Prostate gland (tissue), 2 donors: ENCODE data around the gene LZTR1. TPM values are rescaled to one million over a fixed set of nuclear protein-coding genes. Genes with fewer than 3 reads are reported as not detected.
"Not testable (repeated sequence)": the region's sequence is repeated elsewhere in the genome, so short reads cannot be mapped to it uniquely, and the experiment has no call there.

ENCODE experiments used
- DNase-seq: peaks from one replicate; pipeline ENCODE4 v3.0.0-alpha.2; 2019; ENCODE audit warnings: low spot score
- H3K27ac ChIP-seq, 2 donors: fragments of 200-600 bp; sonication (generic); 2 replicates each; pipeline ENCODE4 v1.5.1; 2017 to 2019
- H3K27me3 ChIP-seq: fragments of 200-600 bp; sonication (generic); replicated peaks from 2 replicates; pipeline ENCODE4 v1.5.1; 2019; ENCODE audit not compliant: insufficient read depth
- H3K36me3 ChIP-seq, 2 donors: fragments of 200-600 bp; sonication (generic); 1 replicate in 1 of 2; 2 replicates in 1 of 2; pipeline versions ENCODE4 v1.5.1 to v1.8.1; 2017 to 2019
- H3K4me1 ChIP-seq: fragments of 200-600 bp; sonication (generic); replicated peaks from 2 replicates; pipeline ENCODE4 v1.5.1; 2019
- H3K4me3 ChIP-seq, 2 donors: fragments of 200-600 bp; sonication (generic); 2 replicates each; pipeline ENCODE4 v1.5.1; 2017 to 2019
- H3K9me3 ChIP-seq: fragments of 200-600 bp; sonication (generic); 2 replicates; pipeline ENCODE4 v1.5.1; 2017
- CTCF ChIP-seq, 4 experiments: fragments of 200-600 bp in 2 of 4; fragments of 450-650 bp in 2 of 4; sonication (generic) in 2 of 4; IDR thresholded peaks; 1 replicate in 3 of 4; 2 replicates in 1 of 4; pipeline ENCODE4 v1.5.1; 2016 to 2019; ENCODE audit warnings: antibody characterized with exemption in 4 of 4, mild to moderate bottlenecking in 2 of 4, moderate library complexity in 2 of 4
- POLR2A ChIP-seq: fragments of 450-650 bp; IDR thresholded peaks from one replicate; pipeline ENCODE4 v1.6.1; 2016; ENCODE audit warnings: antibody characterized with exemption, mild to moderate bottlenecking
- POLR2AphosphoS5 ChIP-seq: sonication (generic); formaldehyde crosslinking; IDR thresholded peaks from one replicate; pipeline ENCODE4 v1.6.1; 2017; ENCODE audit warnings: antibody characterized with exemption
- WGBS: methylation state at CpG from one replicate; pipeline ENCODE4 v1.1.5; 2018; 5-methylcytosine and 5-hydroxymethylcytosine counted together
- intact Hi-C: fragments of 100-400 bp; cut with DNase I; formaldehyde crosslinking; loops from one replicate; pipeline ENCODE4 v1.14.2; 2022
- total RNA-seq, 2 donors: library from RNA; depleted of rRNA; stranded (reverse); fragments of >200 nt; gene quantifications; one replicate each; pipeline ENCODE4 v1.1.0, GENCODE V29; 2016

Gene LZTR1
- total RNA-seq = 10 to 100 TPM; 41.5 to 48.9 TPM

DNA sequence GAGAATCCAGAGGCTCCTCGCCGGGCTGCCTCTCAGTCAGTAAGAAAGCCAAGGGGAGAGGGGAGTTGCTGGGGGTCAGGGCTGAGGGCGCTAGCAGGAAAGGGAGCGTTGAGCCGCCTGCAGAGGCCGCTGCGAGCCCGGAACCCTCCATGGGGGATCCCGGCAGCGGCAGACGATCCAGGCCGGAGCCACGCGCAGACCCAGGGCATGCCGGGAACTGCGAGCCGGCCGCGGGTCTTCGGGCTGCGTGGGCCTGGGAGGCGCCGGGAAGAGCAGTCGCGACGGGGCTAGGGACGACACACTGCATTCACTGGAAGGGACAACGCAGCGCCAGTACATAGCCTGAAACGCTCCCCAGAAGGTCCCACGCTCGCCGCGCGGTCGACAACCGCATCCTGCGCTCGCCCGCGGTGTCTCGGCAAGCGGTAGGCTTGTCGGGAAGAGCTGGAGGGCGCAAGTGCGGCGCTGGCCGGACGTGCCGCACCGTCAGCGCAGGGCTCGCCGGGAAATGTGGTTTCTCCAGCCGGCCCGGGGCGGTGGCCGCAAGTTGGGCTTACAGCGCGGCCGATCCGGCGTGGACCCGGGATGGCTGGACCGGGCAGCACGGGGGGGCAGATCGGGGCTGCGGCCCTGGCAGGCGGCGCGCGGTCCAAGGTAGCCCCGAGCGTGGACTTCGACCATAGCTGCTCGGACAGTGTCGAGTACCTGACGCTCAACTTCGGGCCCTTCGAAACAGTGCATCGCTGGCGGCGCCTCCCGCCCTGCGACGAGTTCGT lies at the start of gene LZTR1:
Gene LZTR1, plus strand, starts transcription at position 511 of the 776 bp plus-strand sequence. Its CDS starts 75 bp downstream, at position 586.
- TF ChIP-seq POLR2AphosphoS5 (peak; percentile 94), POLR2A (peak; percentile 86), CTCF (IDR thresholded peaks at IDR 0.05) (peak in 3 of 4 experiments; percentile 31 to 53 (median 46))
- Histone ChIP-seq H3K4me3 (peak within 1 kb of the TSS; percentile 75 to 89), H3K9me3 (no peaks in the 10 kb centered on the region), H3K27ac (peak within 1 kb of the TSS; percentile 86 to 88), H3K4me1 (peaks cover 13% of the 10 kb centered on the region), H3K27me3 (no peaks in the 10 kb centered on the region), H3K36me3 (no peaks in the 10 kb centered on the region)
- DNase-seq = peak; percentile 86
- intact Hi-C loops = loop anchor here (2.0 kb wide), 1 partner anchor 65 kb away; the partner anchor contains the start of gene CRKL
- under 1% methylated on average over 61 of the region's 87 CpGs for WGBS

DNA sequence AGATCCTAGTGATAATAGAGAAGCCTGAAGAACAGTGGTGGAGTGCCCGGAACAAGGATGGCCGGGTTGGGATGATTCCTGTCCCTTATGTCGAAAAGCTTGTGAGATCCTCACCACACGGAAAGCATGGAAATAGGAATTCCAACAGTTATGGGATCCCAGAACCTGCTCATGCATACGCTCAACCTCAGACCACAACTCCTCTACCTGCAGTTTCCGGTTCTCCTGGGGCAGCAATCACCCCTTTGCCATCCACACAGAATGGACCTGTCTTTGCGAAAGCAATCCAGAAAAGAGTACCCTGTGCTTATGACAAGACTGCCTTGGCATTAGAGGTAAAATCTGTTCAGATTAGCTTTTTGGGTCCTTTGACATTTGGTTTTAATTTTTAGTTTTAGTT lies 48.2 kb upstream of the LZTR1 start:
- Histone ChIP-seq H3K36me3 (no peaks in the 10 kb centered on the region), H3K27me3 (no peaks in the 10 kb centered on the region), H3K4me3 (no peak overlapping the region), H3K27ac (no peak overlapping the region), H3K9me3 (no peaks in the 10 kb centered on the region), H3K4me1 (peaks cover 5% of the 10 kb centered on the region)
- no peak for DNase-seq
- TF ChIP-seq POLR2AphosphoS5 (no peak), CTCF (IDR thresholded peaks at IDR 0.05) (no peak), POLR2A (no peak)
- WGBS = 91% methylated on average over 7 of the region's 7 CpGs
- intact Hi-C loops = no loop called here

DNA sequence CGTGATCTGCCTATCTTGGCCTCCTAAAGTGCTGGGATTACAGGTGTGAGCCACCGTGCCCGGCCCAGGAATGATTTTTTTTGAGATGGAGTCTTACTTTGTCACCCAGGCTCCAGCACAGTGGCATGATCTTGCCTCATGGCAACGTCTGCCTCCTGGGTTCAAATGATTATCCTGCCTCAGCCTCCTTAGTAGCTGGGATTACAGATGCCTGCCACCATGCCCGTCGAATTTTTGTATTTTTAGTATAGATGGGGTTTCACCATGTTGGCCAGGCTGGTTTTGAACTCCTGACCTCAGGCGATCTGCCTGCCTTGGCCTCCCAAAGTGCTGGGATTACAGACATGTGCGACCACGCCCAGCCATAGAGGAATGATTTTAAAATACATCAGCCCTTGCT lies 47.0 kb upstream of the LZTR1 start:
- H3K27ac ChIP-seq, H3K9me3 ChIP-seq, H3K4me1 ChIP-seq, H3K4me3 ChIP-seq, intact Hi-C loops, DNase-seq, H3K36me3 ChIP-seq, H3K27me3 ChIP-seq: not testable (repeated sequence)
- WGBS = 91% methylated on average over 9 of the region's 9 CpGs

DNA sequence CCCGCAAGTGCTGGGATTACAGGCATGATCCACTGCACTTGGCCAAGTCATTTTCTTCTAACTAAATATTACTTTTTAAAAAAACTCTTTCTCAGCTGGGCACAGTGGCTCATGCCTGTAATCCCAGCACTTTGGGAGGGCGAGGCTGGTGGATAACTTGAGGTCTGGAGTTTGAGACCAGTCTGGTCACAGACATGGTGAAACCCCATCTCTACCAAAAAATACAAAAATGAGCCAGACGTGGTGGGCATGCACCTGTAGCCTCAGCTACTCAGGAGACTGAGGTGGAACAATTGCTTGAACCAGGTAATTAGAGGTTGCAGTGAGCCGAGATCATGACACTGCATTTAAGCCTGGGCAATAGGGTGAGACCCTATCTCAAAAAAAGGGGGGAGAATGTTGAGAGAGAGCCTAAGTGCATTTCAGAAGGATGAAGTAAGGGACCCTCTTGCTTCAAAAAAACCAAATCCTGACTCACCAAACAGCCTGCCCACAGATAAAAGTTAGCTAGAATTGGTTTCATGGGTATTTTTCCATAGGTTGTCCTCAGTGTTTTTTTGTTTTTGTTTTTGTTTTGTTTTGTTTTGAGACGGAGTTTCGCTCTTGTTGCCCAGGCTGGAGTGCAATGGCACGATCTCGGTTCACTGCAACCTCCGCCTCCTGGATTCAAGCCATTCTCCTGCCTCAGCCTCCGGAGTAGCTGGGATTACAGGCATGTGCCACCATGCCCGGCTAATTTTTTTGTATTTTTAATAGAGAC lies 46.1 kb upstream of the LZTR1 start:
- intact Hi-C loops, H3K36me3 ChIP-seq, H3K4me3 ChIP-seq, H3K27ac ChIP-seq, H3K27me3 ChIP-seq, H3K9me3 ChIP-seq, H3K4me1 ChIP-seq, DNase-seq: not testable (repeated sequence)
- 65% methylated on average over 11 of the region's 11 CpGs for WGBS

- Histone ChIP-seq H3K27ac (no peak overlapping the region), H3K27me3 (no peaks in the 10 kb centered on the region), H3K4me3 (no peak overlapping the region), H3K4me1 (peaks cover 5% of the 10 kb centered on the region), H3K36me3 (no peaks in the 10 kb centered on the region), H3K9me3 (no peaks in the 10 kb centered on the region)
- TF ChIP-seq POLR2A (no peak), POLR2AphosphoS5 (no peak), CTCF (IDR thresholded peaks at IDR 0.05) (no peak)
- intact Hi-C loops = no loop called here
- WGBS = 62% methylated on average over 12 of the region's 12 CpGs
- DNase-seq = no peak
Observed at GRCh38 chr22:20937031-20937793, 44.9 kb upstream of the LZTR1 start.
